ENCODE results near the gene DCANP1.

DNA sequence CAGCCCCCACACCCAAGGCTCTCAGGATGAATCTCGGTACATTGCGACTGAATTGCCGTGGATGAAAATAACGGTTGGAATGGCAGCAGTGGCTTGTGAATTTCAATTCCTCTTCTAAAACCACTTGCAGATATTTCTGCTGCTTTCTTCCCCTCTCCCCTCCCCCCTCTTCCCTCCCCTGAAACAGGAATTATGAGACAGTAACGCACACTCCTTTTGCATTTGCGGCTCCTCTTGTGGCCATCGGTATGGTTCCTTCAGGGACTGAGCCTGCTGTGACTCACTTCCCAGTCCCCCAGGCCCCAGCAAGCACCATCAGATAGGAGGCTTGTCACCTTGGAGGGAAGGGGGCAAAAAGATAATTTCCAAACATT, 9.7 kb downstream of the DCANP1 start:
- TF ChIP-seq, protein P1, sequence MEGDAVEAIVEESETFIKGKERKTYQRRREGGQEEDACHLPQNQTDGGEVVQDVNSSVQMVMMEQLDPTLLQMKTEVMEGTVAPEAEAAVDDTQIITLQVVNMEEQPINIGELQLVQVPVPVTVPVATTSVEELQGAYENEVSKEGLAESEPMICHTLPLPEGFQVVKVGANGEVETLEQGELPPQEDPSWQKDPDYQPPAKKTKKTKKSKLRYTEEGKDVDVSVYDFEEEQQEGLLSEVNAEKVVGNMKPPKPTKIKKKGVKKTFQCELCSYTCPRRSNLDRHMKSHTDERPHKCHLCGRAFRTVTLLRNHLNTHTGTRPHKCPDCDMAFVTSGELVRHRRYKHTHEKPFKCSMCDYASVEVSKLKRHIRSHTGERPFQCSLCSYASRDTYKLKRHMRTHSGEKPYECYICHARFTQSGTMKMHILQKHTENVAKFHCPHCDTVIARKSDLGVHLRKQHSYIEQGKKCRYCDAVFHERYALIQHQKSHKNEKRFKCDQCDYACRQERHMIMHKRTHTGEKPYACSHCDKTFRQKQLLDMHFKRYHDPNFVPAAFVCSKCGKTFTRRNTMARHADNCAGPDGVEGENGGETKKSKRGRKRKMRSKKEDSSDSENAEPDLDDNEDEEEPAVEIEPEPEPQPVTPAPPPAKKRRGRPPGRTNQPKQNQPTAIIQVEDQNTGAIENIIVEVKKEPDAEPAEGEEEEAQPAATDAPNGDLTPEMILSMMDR (IDR thresholded peaks at IDR 0.05; ENCODE audit: low read depth, low read length), result no peak
- TF ChIP-seq, protein P2, sequence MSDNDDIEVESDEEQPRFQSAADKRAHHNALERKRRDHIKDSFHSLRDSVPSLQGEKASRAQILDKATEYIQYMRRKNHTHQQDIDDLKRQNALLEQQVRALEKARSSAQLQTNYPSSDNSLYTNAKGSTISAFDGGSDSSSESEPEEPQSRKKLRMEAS (IDR thresholded peaks at IDR 0.05; ENCODE audit: low read depth, low read length), result peak; percentile 22; the same call in 1 of the 2 replicates

All from NB4 (cell line).